OCI-LY3 (cell line): ENCODE measurements around the gene ETV1.

Experiments
- H2AFZ ChIP-seq: fragments of 200-600, 300-600 bp; shearing (Covaris generic); 2 replicates; pipeline ENCODE4 v1.6.0; 2014; ENCODE audit warnings: antibody characterized with exemption, low read depth, low read length
- H3K27ac ChIP-seq: fragments of 200-600, 300-600 bp; sonication (generic); 2 replicates; pipeline ENCODE4 v1.5.1; 2014; ENCODE audit warnings: mild to moderate bottlenecking, low read length, moderate library complexity, mixed read lengths
- H3K27me3 ChIP-seq: fragments of 200-600, 300-600 bp; sonication (generic); 2 replicates; pipeline ENCODE4 v1.6.1; 2014; ENCODE audit warnings: low read depth, low read length, mixed read lengths
- H3K36me3 ChIP-seq: fragments of 200-600, 300-600 bp; sonication (generic); replicated peaks from 2 replicates; pipeline ENCODE3; 2014; ENCODE audit warnings: low read depth, low read length, mixed read lengths
- H3K4me1 ChIP-seq: fragments of 300-600, 200-600 bp; sonication (generic); 2 replicates; pipeline ENCODE4 v1.6.1; 2014; ENCODE audit warnings: low read length, mixed read lengths
- H3K4me2 ChIP-seq: fragments of 200-600, 300-600 bp; sonication (generic); 2 replicates; pipeline ENCODE4 v1.6.1; 2014; ENCODE audit warnings: low read length, mixed read lengths
- H3K4me3 ChIP-seq: fragments of 300-600, 200-600 bp; sonication (generic); 2 replicates; pipeline ENCODE4 v1.5.1; 2014; ENCODE audit warnings: antibody characterized with exemption, mild to moderate bottlenecking, low read length, moderate library complexity
- H3K79me2 ChIP-seq: fragments of 300-600, 200-600 bp; shearing (Covaris generic); 2 replicates; pipeline ENCODE4 v1.6.1; 2014; ENCODE audit warnings: mild to moderate bottlenecking, low read length, mixed read lengths
- H3K9ac ChIP-seq: fragments of 300-600, 200-600 bp; shearing (Covaris generic); 2 replicates; pipeline ENCODE4 v1.6.0; 2014; ENCODE audit warnings: mild to moderate bottlenecking, low read length, moderate library complexity
- H3K9me3 ChIP-seq: fragments of 200-600, 300-600 bp; shearing (Covaris generic); 2 replicates; pipeline ENCODE4 v1.6.1; 2014; ENCODE audit warnings: low read length, mixed read lengths; ENCODE audit not compliant: insufficient read depth
- H4K20me1 ChIP-seq: fragments of 200-600, 300-600 bp; sonication (generic); 2 replicates; pipeline ENCODE4 v1.6.1; 2016; ENCODE audit warnings: low read length, mixed read lengths; ENCODE audit not compliant: insufficient read depth
- CTCF ChIP-seq: fragments of 200-600, 300-600 bp; sonication (generic); IDR thresholded peaks from 2 replicates; pipeline ENCODE4 v1.5.1; 2014; ENCODE audit warnings: antibody characterized with exemption, low read length, low read depth
- EZH2phosphoT487 ChIP-seq: fragments of 200-600 bp; shearing (Covaris generic); IDR thresholded peaks from 2 replicates; pipeline ENCODE4 v1.6.1; 2018; ENCODE audit warnings: antibody characterized with exemption, mixed run types, low read depth

Gene ETV1

GRCh38 chr7:13953368-13953767 is 36.1 kb downstream of the ETV1 start:
- H3K9ac ChIP-seq, result no peak overlapping the region
- no peaks in the 10 kb centered on the region for H4K20me1 ChIP-seq
- H3K27me3 ChIP-seq, result no peaks in the 10 kb centered on the region
- H2AFZ ChIP-seq, result no peak overlapping the region
- H3K4me2 ChIP-seq, result no peak overlapping the region
- H3K9me3 ChIP-seq, result no peaks in the 10 kb centered on the region
- H3K4me1 ChIP-seq, result no peaks in the 10 kb centered on the region
- TF ChIP-seq CTCF (no peak), EZH2phosphoT487 (no peak)
- H3K79me2 ChIP-seq, result no peaks in the 10 kb centered on the region
- no peak overlapping the region for H3K27ac ChIP-seq
- no peak overlapping the region for H3K4me3 ChIP-seq
- no peaks in the 10 kb centered on the region for H3K36me3 ChIP-seq

- no peak for TF ChIP-seq EZH2phosphoT487
- TF ChIP-seq CTCF, result no peak
- H3K9me3 ChIP-seq, result no peaks in the 10 kb centered on the region
- no peaks in the 10 kb centered on the region for H4K20me1 ChIP-seq
- no peak overlapping the region for H3K27ac ChIP-seq
- H3K79me2 ChIP-seq, result no peaks in the 10 kb centered on the region
- no peaks in the 10 kb centered on the region for H3K4me1 ChIP-seq
- no peaks in the 10 kb centered on the region for H3K27me3 ChIP-seq
- no peak overlapping the region for H3K4me3 ChIP-seq
- H3K36me3 ChIP-seq, result no peaks in the 10 kb centered on the region
- H3K4me2 ChIP-seq, result no peak overlapping the region
- no peak overlapping the region for H3K9ac ChIP-seq
- H2AFZ ChIP-seq, result no peak overlapping the region
Observed at GRCh38 chr7:13952921-13953320, 36.5 kb downstream of the ETV1 start.

GRCh38 chr7:13949939-13950338 is 39.5 kb downstream of the ETV1 start:
- no peak overlapping the region for H2AFZ ChIP-seq
- H3K27ac ChIP-seq, result no peak overlapping the region
- H3K4me2 ChIP-seq, result no peak overlapping the region
- no peak overlapping the region for H3K9ac ChIP-seq
- H3K36me3 ChIP-seq, result no peaks in the 10 kb centered on the region
- H3K4me1 ChIP-seq, result no peaks in the 10 kb centered on the region
- no peaks in the 10 kb centered on the region for H3K9me3 ChIP-seq
- no peaks in the 10 kb centered on the region for H4K20me1 ChIP-seq
- H3K4me3 ChIP-seq, result no peak overlapping the region
- no peaks in the 10 kb centered on the region for H3K27me3 ChIP-seq
- TF ChIP-seq EZH2phosphoT487 (no peak), CTCF (no peak)
- no peaks in the 10 kb centered on the region for H3K79me2 ChIP-seq

- no peak overlapping the region for H2AFZ ChIP-seq
- H4K20me1 ChIP-seq, result no peaks in the 10 kb centered on the region
- H3K4me3 ChIP-seq, result no peak overlapping the region
- H3K4me1 ChIP-seq, result no peaks in the 10 kb centered on the region
- no peaks in the 10 kb centered on the region for H3K79me2 ChIP-seq
- no peak for TF ChIP-seq CTCF
- TF ChIP-seq EZH2phosphoT487, result no peak
- no peak overlapping the region for H3K27ac ChIP-seq
- H3K9ac ChIP-seq, result no peak overlapping the region
- H3K9me3 ChIP-seq, result no peaks in the 10 kb centered on the region
- H3K27me3 ChIP-seq, result no peaks in the 10 kb centered on the region
- no peaks in the 10 kb centered on the region for H3K36me3 ChIP-seq
- no peak overlapping the region for H3K4me2 ChIP-seq
Observed at GRCh38 chr7:13949445-13949844, 40.0 kb downstream of the ETV1 start.
